GM19328 (cell line): ENCODE data around the gene WEE1.
"Not testable (repeated sequence)": the region's sequence is repeated elsewhere in the genome, so short reads cannot be mapped to it uniquely, and the experiment has no call there.

Experiments used
- ATAC-seq: cut with Tn5 transposase; IDR thresholded peaks from one replicate; pipeline ENCODE4 v1.9.1; 2021; ENCODE audit warnings: mild to moderate bottlenecking, moderate library complexity; ENCODE audit not compliant: unreplicated experiment

WEE1 gene

DNA sequence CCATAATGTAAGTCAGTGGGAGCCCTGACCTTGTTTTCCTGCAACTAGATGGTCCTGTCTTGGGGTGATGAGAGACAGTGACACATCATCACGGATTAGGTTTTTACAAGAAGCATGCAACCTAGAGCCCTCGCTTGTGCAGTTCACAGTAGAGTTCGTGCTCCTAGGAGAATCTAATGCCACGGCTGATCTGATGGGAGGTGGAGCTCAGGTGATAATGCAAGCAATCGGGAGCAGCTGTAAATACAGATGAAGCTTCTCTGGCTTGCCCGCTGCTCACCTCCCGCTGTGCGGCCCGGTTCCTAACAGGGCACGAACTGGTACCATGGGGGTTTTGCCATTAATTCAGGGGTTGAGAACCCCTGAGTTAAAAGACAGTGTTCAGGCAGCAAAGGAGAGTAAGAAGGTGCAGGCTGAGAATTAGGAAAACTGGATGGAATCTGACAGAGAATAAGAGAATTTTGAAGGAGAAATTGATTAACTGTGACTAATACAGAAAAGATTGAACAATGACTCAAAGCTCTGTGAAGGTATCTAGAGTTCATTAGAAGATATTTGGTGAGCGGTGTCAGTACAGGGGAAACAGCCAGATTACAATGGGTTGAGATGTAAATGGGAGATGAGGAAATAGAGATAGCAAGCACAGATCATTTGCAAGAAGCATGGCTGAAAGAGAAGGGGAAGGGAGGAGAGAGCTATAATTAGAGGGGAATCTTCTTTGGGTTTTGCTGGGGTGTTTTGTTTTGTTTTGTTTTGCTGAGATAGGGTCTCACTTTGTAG, 21.0 kb downstream of the WEE1 start:
- ATAC-seq, result no peak

DNA sequence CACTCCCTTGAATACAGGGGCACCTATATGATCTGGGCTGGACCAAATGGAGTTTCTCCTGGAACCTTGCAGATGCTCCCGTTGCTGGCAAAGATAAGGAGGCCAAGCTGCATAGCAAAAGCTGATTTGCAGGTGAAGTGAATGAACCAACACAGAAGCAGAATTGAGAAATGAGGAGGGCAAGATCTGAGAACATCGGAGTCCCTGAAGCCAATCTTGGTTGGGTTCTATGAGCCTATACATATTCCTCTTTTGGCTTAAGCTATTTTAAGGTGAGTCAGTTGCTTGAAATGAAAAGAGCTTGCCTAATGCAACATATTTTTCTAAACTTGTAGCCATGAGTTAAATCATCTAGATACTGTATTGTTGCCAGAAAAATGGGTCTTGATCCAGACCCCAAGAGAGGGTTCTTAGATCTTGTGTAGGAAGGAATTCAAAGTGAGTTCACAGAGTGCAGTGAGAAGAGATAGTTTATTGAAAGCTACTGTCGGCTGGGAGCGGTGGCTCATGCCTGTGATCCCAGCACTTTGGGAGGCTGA, 23.5 kb downstream of the WEE1 start:
- no peak for ATAC-seq

DNA sequence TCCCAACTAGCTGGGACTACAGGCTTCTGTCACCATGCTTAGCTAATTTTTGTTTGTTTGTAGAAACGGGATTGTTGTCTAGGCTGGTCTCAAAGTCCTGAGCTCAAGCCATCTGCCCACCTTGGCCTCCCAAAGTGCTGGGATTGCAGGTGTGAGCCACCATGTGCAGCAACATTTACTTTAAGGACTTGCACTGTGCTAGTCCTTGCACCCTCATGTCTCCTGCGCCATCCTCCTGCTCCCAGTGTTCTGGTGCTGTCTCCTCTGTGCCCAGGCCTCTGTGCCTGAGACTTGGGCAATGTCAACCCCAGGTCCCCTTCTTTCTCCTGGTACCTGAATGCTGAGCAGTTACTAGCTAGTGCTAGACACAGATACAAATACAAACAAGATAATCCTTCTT, 26.7 kb downstream of the WEE1 start:
- no peak for ATAC-seq

DNA sequence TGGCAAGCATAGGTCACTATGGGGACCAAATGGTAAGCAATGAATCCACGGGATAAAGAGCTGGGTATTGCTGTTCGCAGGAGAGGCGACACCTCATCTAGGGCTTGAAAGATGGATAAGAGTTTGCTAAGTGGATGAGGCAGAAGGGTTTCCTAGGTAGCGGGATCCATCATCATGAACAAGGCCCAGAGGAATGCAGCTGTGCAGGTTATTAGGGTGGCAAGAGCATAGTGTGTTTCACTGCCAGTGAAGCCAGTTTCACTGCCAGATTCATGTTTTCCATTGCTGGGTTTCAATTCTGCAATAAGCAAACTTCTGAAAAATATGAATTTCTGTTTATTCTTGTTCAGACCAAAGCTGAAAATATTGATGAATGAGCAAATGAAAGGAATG, 27.2 kb downstream of the WEE1 start:
- ATAC-seq, result no peak

DNA sequence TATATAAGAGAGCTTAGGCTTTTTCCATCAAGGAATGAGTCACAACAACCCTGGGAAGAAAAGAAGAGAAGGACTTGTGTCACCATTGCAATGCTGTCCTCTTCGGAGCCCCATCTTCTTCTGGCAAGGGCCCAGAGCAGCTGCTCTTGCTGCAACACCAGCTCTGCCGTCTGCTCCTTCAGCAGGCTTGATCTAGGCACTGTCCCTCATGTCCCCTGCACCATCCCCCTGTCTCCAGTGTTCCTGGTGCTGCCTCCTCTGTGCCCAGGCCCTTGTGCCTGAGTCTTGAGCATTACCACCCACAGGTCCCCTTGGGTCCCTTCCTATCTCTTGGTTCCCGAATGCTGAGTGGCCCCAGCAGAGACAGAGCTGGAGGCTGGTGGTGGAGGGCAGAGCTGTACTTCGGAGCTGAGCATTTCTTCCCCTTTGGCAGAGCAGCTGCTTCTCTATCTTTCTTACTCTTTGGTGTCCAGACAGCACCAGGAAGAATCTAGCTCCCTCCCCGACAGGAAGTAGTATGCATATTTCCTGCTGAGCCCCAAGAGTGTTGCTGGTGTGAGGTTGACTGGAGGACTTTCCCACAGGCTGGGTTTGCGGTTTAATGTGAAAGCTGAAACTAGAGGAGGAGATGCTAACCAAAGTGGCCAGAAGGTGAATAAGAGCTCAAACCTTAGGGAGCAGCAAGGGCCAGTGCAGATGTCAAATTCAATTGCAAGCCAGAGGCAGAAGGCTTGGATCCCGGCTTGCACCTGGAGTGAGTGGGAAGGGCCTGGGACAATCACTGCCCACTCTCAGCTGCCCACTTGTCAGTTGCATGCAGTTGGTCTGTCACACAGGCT, 27.8 kb downstream of the WEE1 start:
- ATAC-seq, result peak; percentile 71

DNA sequence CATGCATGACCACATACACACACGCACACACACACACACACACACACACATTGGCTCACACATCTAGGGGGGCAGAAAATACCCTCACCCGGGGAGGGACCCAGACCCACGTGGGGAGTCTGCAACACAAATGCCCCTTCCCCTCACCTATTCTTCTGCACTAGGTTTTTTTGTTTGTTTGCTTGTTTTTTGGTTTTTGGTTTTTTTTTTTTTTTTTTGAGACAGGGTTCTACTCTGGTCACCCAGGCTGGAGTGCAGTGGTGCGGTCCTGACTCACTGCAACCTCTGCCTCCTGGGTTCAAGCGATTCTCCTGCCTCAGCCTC, 28.4 kb downstream of the WEE1 start:
- no peak for ATAC-seq

DNA sequence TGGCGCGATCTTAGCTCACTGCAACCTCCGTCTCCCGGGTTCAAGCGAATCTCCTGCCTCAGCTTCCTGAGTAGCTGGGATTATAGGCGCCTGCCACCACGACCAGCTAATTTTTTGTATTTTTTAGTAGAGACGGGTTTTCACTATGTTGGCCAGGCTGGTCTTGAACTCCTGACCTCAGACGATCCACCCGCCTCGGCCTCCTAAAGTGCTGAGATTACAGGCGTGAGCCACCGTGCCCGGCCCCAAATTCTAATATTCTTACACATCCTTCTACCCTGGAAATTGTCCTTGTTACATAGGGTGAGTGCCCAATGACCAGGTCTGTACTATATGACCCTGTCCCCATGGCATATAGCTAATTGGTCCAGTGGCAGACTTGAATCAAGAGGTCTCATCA, 29.7 kb downstream of the WEE1 start:
- ATAC-seq, result not testable (repeated sequence)

DNA sequence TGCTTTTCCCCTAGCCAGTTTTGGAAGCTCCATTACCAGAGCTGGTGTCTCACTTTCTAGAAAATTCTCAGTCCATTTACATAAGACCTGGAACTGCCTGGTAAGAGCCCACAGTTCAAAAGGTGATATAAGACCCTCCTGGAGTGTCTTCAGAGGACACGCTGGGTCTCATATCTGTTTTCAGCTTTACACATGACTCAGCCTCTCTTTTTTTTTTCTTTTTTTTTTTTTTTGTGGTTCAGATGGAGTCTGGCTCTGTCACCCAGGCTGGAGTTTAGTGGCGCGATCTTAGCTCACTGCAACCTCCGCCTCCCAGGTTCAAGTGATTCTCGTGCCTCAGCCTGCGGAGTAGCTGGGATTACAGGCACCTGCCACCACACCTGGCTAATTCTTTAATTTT, 30.7 kb downstream of the WEE1 start:
- ATAC-seq, result no peak

DNA sequence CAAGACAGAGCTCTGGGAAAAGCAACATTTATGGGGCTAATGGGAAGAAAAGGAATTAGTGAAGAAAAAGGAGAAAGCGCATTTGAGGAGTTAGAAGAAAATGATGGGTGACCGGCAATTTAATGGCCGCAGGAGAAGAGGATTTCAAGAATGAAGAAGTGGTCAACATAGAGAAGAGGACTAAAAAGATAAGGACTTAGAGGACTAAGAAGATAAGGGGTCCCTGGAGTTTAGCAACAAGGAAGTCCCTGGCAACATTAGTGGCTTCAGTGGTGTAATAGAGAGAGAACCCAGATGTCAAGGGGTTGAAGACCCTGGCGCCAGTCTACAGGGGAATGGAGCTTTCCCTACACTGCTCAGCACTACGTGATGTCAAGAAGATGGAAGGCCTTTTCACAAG, 32.3 kb downstream of the WEE1 start:
- ATAC-seq, result no peak

DNA sequence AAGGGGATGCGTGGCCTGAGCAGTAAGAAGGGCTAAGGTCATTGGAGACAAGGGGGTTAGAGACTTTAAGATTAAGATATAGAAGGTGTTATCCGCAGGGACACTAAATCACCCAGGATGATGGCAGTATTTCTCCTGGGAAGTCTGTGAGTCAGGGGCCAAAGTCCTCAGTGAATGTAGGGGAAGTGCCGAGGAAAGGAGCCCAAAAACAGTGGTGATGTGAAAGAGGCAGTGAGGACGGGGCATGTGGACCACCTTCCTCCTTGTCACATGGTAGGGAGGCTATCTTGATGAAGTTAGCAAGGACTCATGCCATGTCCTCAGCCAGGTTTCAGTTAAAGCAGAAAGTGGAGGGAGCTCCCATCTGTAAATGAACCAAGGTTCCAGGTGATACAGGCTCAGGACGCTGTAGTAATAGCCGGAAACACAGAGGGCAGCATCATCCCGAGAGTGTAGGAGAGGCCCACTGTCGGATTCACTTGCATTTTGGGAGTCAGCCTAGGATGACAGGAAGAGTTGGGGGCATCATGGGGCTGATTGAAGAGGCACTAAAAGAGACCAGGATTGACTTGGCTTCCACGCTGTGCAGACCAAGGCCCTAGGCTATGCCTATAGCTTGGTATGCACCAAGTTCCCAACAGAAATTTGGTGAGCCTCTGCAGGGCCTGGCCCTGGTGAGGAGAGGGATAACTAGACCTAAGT, 33.5 kb downstream of the WEE1 start:
- no peak for ATAC-seq

DNA sequence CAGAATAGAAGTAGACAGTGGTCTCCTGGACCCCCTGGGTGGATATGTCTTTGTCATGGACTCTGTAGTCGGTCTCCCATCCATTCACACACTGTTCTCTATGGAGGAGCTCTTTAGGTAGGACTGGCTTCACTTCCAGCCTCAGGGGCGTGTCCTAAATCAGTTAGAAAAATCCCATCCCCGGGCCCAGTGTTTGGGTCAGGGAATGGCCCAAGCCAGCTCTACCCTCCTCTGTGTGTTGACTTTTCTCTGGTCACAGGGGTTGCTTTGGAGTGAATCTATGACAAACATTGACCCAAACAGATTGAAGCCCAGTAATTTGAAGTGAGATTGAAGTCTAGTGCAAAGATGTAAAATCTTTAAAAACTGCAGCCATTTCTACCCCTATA, 34.0 kb downstream of the WEE1 start:
- no peak for ATAC-seq

DNA sequence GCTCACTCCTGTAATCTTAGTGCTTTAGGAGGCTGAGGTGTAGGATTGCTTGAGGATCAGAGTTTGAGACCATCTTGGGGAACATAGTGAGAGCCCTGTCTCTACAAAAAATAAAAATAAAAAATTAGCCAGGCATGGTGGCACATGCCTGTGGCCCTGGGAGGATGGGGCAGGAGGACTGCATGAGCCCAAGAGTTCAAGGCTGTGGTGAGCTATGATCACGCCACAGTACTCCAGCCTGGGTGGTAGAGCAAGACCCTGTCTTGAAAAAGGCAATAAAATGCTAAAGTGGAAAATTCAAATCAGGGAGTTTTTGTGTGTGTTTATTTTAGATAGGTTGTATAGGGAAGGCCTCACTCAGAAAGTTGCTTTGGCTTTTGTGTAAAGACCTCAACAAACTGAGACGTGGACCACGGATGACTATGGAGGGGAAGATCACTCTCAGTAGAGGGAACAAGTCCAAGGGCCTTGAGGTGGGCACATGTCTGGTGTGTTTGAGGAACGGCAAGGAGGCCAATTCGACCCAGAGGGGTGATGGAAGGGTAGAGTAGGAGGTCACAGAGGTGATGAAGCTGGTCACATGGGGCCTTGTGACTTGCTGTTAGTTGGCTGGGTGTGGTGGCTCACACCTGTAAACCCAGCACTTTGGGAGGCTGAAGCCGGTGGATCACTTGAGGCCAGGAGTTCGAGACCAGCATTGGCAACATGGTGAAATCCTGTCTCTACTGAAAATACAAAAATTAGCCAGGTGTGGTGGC, 35.7 kb downstream of the WEE1 start:
- ATAC-seq, result no peak

DNA sequence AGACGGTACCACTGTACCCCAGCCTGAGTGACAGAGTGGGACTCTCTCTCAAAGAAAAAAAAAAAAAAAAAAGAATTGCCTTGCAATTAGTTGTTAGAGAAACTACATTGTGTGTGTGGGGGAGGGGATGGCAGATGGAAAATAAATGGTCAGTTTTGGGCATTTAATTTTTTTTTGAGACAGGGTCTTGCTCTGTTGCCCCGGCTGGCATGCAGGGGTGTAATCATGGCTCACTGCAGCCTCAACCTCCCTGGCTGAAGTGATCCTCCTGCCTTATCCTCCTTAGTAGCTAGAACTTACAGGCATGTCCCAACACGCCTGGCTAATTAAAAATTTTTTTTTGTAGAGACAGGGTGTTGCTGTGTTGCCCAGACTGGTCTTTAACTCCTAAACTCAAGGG, 36.4 kb downstream of the WEE1 start:
- no peak for ATAC-seq

DNA sequence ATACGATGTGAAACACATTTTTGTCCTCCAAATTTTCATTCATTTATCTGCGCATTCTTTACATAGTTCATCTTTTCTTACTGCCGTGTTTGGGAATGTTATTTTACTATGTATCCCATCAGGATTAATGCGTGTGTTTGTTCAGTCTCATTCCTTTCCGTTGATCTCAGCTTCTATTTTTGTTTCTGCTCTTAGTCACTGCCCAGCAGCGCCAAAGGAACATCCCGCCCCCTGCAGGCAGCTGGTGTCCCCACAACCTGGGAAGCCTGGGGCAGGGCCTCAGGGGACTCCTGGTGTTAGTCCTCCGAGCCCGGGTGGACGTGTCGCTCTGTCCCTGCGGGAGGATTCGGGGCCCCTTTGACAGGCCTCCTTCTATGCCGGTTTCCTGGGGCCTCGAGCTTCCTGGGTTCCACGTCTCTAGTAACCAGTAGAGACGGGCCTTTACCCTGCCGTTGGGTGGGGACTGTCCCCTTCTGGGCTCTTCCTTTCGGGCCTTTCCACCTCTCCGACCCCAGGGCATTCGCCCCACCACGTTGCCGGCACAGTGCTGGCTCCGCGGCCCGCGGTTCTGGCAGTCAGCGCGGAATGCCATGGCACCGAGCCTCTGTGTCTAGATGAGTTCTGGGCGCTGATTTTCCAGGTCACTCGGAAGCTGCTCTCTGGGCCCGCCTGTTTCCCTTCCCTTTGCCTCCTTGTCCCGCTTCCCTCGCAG, 39.8 kb downstream of the WEE1 start:
- ATAC-seq, result peak; percentile 12

DNA sequence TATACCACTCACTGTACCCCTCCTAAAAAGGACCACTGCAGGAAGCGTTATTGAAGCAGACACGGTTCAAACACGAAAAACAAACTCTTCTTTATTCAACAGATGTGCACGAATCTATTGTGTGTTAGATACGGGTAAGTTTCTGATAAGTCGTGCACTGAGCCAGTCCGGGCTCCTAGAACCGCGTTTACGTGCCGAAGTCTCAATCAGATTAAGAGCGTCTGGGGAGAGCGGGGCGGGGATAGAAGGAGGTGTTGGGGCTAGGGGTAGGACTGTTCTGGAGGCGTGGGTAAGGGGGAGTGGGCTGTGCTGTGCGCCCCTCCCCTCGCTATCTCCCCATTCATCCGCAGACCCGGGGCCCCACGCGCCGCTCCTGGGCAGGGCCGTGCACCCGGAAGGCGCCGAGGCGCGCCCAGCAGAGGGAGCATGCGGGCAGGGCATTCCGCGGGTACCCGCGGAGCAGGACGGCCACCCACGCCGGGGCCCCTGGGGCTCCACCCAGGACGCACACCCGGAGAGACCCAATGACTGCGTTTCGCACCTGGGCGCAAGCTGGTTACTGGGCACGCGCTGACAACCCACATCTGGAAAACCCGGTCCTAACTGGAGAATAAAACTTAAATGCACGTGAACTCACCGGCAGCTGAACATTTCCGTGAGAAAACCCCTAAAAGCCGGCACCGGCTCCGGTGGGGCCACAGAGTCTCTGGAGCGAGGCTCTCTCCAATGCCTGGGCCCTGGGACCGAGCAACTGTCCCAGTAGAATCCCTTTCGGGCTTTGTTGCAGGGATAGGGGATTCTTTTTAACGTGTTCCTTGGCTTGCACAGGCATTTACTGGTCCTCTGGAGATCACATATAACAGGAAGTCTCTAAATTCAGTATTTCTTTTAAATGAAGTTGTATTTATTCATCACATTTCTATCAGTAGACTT, 40.6 kb downstream of the WEE1 start:
- ATAC-seq, result peak; percentile 61

DNA sequence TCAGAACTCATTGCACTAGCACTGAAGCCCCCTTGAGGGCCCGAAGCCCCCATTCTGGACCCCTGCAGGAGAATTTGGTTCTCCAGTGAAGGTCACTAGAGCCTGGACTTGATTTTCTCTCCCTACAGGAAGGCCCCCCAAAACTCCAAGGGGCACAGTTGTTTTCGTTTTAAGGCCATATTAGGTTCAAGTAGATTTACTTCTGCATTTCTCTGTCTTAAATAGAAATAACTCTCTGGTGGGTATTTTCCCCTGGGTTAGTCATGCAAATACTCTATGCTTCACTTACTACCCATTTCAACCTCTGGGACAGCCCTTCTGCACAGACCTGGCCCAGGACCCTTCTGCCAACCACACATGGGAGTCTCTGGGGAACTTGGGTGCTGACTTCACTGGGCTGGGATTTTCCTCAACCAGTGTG, 41.6 kb downstream of the WEE1 start:
- peak; percentile 40 for ATAC-seq

DNA sequence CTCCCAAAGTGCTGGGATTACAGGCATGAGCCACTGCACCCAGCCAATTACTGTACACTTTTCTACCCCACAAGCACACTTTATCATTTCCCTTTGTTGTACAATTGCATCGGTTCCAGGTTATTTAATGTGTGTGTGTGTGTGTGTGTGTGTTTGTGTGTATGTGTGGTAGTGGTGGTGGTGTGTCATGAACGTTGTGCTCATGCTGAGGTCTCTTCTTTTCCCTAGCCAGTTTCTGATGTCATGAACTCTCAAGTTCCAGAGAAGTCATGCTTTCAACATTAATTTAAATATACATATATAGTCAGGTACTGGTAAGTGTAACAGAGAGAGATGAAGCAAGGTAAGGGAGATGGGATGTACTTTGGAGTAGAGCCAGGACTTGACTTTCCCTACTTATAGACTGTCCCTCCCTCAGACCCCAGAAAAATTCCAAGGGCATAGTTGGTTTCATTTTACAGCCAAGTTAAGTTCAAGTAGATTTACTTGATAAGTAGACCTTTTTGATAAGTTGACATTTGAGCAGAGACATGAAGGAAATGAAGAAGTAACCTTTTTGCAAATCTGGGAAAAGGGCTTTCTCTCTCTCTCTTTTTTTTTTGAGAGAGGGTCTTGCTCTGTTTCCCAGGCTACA, 42.7 kb downstream of the WEE1 start:
- no peak for ATAC-seq

DNA sequence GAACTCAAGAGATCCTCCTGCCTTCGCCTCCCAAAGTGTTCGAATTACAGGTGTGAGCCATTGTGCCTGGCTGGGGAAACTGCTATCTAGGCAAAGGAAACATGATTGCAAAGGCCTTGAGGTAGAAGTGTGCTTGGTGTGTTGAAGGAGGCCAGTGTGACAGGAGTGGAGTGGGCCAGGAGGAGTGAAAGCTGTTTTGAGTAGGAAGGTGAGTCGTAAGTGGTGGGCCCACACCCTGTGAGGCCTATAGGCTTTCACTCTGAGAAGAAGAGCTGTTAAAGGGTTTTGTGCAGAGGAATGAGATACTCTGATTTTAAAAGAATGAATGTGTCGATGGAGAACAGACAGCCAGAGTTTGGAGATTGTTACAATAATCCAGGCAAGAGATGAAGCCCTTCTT, 43.4 kb downstream of the WEE1 start:
- ATAC-seq, result no peak

DNA sequence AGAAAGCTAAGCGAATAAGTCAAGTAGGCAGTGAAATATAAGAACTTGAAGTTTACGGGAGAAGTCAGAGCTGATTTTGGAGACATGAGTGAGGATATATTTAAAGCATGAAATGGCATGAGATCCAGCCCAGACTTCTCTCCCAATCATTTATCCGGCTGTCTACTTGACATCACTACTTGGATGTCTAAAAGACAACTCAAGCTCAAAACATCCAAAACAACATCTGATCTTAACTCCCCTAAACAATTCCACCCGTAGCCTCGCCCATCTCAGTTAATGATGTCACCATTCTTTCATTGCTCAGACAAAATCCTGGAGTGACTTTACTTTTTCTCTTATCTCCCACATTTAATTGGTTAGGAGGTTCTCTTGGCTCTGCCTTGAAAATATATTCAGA, 44.5 kb downstream of the WEE1 start:
- ATAC-seq, result no peak
